OCI-LY3 (cell line): ENCODE results near the gene CPHXL2.

Source experiments
- H2AFZ ChIP-seq: fragments of 200-600, 300-600 bp; shearing (Covaris generic); 2 replicates; pipeline ENCODE4 v1.6.0; 2014; ENCODE audit warnings: antibody characterized with exemption, low read depth, low read length
- H3K27ac ChIP-seq: fragments of 200-600, 300-600 bp; sonication (generic); 2 replicates; pipeline ENCODE4 v1.5.1; 2014; ENCODE audit warnings: mild to moderate bottlenecking, low read length, moderate library complexity, mixed read lengths
- H3K27me3 ChIP-seq: fragments of 200-600, 300-600 bp; sonication (generic); 2 replicates; pipeline ENCODE4 v1.6.1; 2014; ENCODE audit warnings: low read depth, low read length, mixed read lengths
- H3K36me3 ChIP-seq: fragments of 200-600, 300-600 bp; sonication (generic); replicated peaks from 2 replicates; pipeline ENCODE3; 2014; ENCODE audit warnings: low read depth, low read length, mixed read lengths
- H3K4me1 ChIP-seq: fragments of 300-600, 200-600 bp; sonication (generic); 2 replicates; pipeline ENCODE4 v1.6.1; 2014; ENCODE audit warnings: low read length, mixed read lengths
- H3K4me2 ChIP-seq: fragments of 200-600, 300-600 bp; sonication (generic); 2 replicates; pipeline ENCODE4 v1.6.1; 2014; ENCODE audit warnings: low read length, mixed read lengths
- H3K4me3 ChIP-seq: fragments of 300-600, 200-600 bp; sonication (generic); 2 replicates; pipeline ENCODE4 v1.5.1; 2014; ENCODE audit warnings: antibody characterized with exemption, mild to moderate bottlenecking, low read length, moderate library complexity
- H3K79me2 ChIP-seq: fragments of 300-600, 200-600 bp; shearing (Covaris generic); 2 replicates; pipeline ENCODE4 v1.6.1; 2014; ENCODE audit warnings: mild to moderate bottlenecking, low read length, mixed read lengths
- H3K9ac ChIP-seq: fragments of 300-600, 200-600 bp; shearing (Covaris generic); 2 replicates; pipeline ENCODE4 v1.6.0; 2014; ENCODE audit warnings: mild to moderate bottlenecking, low read length, moderate library complexity
- H3K9me3 ChIP-seq: fragments of 200-600, 300-600 bp; shearing (Covaris generic); 2 replicates; pipeline ENCODE4 v1.6.1; 2014; ENCODE audit warnings: low read length, mixed read lengths; ENCODE audit not compliant: insufficient read depth
- H4K20me1 ChIP-seq: fragments of 200-600, 300-600 bp; sonication (generic); 2 replicates; pipeline ENCODE4 v1.6.1; 2016; ENCODE audit warnings: low read length, mixed read lengths; ENCODE audit not compliant: insufficient read depth
- EZH2phosphoT487 ChIP-seq: fragments of 200-600 bp; shearing (Covaris generic); IDR thresholded peaks from 2 replicates; pipeline ENCODE4 v1.6.1; 2018; ENCODE audit warnings: antibody characterized with exemption, mixed run types, low read depth
- TF ChIP-seq, protein P1 (sequence below): fragments of 200-600, 300-600 bp; sonication (generic); IDR thresholded peaks from 2 replicates; pipeline ENCODE4 v1.5.1; 2014; ENCODE audit warnings: antibody characterized with exemption, low read length, low read depth

CPHXL2 gene

DNA sequence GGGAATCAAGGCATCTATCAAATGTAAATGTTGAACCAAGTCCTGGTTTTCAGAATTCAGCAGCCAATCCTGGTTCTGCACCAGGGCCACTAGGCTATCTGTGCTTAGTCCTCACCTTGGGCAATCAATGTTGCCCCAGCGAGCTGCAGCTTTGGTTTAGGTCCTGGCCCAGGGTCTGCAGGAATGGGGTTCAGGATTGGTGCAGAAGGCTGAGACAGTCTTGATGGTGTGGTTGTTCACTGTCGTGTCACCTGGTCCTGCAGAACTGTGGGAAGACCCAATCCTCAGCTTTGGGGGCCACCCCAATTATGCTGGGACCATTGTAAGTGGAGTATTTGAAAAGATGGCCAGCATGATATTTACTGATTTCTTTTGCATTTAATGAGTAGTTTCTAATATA is 18.6 kb downstream of the CPHXL2 start:
- no peak overlapping the region for H3K27ac ChIP-seq
- H3K9ac ChIP-seq = no peak overlapping the region
- no peak overlapping the region for H3K4me2 ChIP-seq
- no peaks in the 10 kb centered on the region for H3K27me3 ChIP-seq
- no peaks in the 10 kb centered on the region for H3K9me3 ChIP-seq
- no peak overlapping the region for H3K4me3 ChIP-seq
- no peak for TF ChIP-seq EZH2phosphoT487
- TF ChIP-seq, protein P1, sequence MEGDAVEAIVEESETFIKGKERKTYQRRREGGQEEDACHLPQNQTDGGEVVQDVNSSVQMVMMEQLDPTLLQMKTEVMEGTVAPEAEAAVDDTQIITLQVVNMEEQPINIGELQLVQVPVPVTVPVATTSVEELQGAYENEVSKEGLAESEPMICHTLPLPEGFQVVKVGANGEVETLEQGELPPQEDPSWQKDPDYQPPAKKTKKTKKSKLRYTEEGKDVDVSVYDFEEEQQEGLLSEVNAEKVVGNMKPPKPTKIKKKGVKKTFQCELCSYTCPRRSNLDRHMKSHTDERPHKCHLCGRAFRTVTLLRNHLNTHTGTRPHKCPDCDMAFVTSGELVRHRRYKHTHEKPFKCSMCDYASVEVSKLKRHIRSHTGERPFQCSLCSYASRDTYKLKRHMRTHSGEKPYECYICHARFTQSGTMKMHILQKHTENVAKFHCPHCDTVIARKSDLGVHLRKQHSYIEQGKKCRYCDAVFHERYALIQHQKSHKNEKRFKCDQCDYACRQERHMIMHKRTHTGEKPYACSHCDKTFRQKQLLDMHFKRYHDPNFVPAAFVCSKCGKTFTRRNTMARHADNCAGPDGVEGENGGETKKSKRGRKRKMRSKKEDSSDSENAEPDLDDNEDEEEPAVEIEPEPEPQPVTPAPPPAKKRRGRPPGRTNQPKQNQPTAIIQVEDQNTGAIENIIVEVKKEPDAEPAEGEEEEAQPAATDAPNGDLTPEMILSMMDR = no peak
- peaks cover 6% of the 10 kb centered on the region for H3K79me2 ChIP-seq
- no peaks in the 10 kb centered on the region for H3K4me1 ChIP-seq
- no peak overlapping the region for H2AFZ ChIP-seq
- H4K20me1 ChIP-seq = peaks cover 11% of the 10 kb centered on the region
- peaks cover 46% of the 10 kb centered on the region for H3K36me3 ChIP-seq

DNA sequence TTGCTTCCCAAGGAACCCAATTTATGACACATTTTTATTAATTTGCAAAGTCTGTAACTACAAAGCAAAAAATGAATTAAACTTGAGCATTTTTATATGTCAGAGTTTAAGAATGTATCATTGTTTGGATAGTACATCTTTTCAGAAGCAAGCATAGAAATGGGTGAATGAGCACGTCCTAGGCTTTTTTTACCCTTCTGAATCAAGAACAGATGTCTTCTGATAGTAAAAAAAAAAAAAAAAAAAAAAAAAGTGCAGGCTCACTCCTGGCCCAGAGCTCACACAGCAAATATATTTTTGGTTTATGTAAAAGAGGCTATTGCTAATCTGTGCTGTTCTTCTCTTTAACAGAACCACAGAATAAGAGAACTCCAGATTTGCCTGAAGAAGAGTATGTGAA is 22.9 kb downstream of the CPHXL2 start:
- peaks cover 33% of the 10 kb centered on the region for H3K4me1 ChIP-seq
- H3K9ac ChIP-seq = no peak overlapping the region
- peaks cover 46% of the 10 kb centered on the region for H4K20me1 ChIP-seq
- H3K4me3 ChIP-seq = no peak overlapping the region
- peaks cover 41% of the 10 kb centered on the region for H3K36me3 ChIP-seq
- TF ChIP-seq EZH2phosphoT487 = no peak
- TF ChIP-seq, protein P1 = no peak
- no peaks in the 10 kb centered on the region for H3K9me3 ChIP-seq
- peaks cover 49% of the 10 kb centered on the region for H3K79me2 ChIP-seq
- no peak overlapping the region for H3K27ac ChIP-seq
- no peak overlapping the region for H3K4me2 ChIP-seq
- H3K27me3 ChIP-seq = no peaks in the 10 kb centered on the region
- no peak overlapping the region for H2AFZ ChIP-seq

DNA sequence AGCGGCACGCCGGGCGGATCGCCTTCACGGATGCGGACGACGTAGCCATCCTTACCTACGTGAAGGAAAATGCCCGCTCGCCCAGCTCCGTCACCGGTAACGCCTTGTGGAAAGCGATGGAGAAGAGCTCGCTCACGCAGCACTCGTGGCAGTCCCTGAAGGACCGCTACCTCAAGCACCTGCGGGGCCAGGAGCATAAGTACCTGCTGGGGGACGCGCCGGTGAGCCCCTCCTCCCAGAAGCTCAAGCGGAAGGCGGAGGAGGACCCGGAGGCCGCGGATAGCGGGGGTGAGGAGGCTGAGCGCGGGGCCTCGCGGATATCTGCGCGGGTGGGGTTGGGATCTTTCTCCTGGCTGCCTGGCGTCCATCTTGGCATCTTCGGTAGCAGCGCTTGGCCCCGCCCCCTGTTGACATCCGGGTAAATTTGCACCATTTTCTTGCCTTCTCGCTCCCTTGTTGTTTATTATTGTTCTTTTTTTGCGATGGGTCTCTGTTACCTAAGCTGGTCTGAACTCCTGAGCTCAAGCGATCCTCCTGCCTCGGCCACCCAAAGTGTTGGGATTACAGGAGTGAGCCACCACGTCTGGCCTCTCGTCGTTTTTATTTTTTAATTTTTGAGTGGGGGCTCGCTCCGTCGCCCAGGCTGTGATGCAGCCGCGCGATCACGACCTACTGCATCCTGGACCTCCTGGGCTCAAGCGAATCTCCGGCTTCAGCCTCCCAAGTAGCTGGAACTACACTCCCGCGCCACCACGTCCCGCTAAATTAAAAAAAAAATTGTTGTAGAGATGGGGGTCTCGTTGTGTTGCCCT is 28.3 kb downstream of the CPHXL2 start:
- Histone ChIP-seq H3K79me2 (peaks cover 98% of the 10 kb centered on the region), H3K27me3 (no peaks in the 10 kb centered on the region), H3K4me3 (peak overlapping the region; percentile 96), H3K9ac (peak overlapping the region; percentile 96), H3K36me3 (peaks cover 26% of the 10 kb centered on the region), H3K27ac (peak overlapping the region; percentile 89), H3K4me1 (peaks cover 48% of the 10 kb centered on the region), H2AFZ (peak overlapping the region; percentile 54; the same call in 1 of the 2 replicates), H3K4me2 (peak overlapping the region; percentile 98), H3K9me3 (no peaks in the 10 kb centered on the region), H4K20me1 (peaks cover 48% of the 10 kb centered on the region)
- no peak for TF ChIP-seq EZH2phosphoT487
- TF ChIP-seq, protein P1 = no peak

DNA sequence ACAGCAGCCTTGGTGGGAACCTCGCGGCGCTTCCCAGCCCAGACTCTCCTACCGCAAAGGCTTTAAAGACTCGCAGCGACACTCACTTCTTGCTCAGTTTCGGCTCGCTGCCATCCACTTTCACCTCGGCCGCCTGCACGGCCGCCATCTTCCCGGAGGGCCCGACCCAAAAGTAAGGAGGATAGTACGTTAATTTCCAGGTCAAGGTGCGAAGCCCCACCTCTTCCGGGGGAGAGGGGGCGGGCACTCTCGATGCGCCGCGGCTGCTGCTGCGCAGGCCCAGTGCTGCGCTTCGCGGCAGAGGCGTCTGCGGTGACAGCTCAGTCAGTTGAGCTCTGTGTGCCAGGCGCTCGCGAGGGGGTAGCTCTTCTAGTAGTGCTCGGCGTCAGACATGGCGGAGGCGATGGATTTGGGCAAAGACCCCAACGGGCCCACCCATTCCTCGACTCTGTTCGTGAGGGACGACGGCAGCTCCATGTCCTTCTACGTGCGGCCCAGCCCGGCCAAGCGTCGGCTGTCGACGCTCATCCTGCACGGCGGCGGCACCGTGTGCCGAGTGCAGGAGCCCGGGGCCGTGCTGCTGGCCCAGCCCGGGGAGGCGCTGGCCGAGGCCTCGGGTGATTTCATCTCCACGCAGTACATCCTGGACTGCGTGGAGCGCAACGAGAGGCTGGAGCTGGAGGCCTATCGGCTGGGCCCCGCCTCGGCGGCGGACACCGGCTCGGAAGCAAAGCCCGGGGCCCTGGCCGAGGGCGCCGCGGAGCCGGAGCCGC is 29.1 kb downstream of the CPHXL2 start, which contains the start of the genes KARS1 and TERF2IP:
Gene KARS1, minus strand, starts transcription at position 174 of the 773 bp plus-strand sequence. Its CDS starts 26 bp downstream, at position 148.
Gene TERF2IP, plus strand, starts transcription at position 282 of the 773 bp plus-strand sequence. Its CDS starts 110 bp downstream, at position 392.
- H3K79me2 ChIP-seq = peaks cover 98% of the 10 kb centered on the region
- peak within 1 kb of the TSS; percentile 89 for H3K27ac ChIP-seq
- peak within 1 kb of the TSS; percentile 96 for H3K9ac ChIP-seq
- H3K4me1 ChIP-seq = peaks cover 46% of the 10 kb centered on the region
- H3K4me2 ChIP-seq = peak within 1 kb of the TSS; percentile 98
- peak within 1 kb of the TSS; percentile 96 for H3K4me3 ChIP-seq
- no peaks in the 10 kb centered on the region for H3K9me3 ChIP-seq
- peaks cover 31% of the 10 kb centered on the region for H3K36me3 ChIP-seq
- H4K20me1 ChIP-seq = peaks cover 40% of the 10 kb centered on the region
- no peak for TF ChIP-seq EZH2phosphoT487
- TF ChIP-seq, protein P1 = no peak
- H2AFZ ChIP-seq = peak within 1 kb of the TSS; percentile 83
- H3K27me3 ChIP-seq = no peaks in the 10 kb centered on the region
